Measurements from ENCODE around the gene KRTAP5-2. TPM values are rescaled to one million over a fixed set of nuclear protein-coding genes. Genes with fewer than 3 reads are reported as not detected.
A peak's percentile ranks its signal among the peaks of the same experiment; 100 is the strongest.

Gene KRTAP5-2
- total RNA-seq, 5 donors from 2014 or later (not counting 1 experiment from before 2014, with no cell fraction given), result not detected

- no peak for ATAC-seq (replicated peaks in 1 of 4)
- ChIA-PET POLR2A (interaction anchor here in 1 of 2 donors (1.2 kb wide), 1 partner anchor 10 kb away, joined by 4 read pairs; no protein-coding TSS in a partner anchor), CTCF (interaction anchor here in 1 of 2 donors (1.6 kb wide), 1 partner anchor 9 kb away, joined by 5 read pairs; no protein-coding TSS in a partner anchor)
- H3K27ac ChIP-seq (ENCODE audit: low read length), result no peak overlapping the region
- H3K9me3 ChIP-seq, result no peaks in the 10 kb centered on the region
- Mint-ChIP-seq H3K36me3 (peaks cover 3% of the 10 kb centered on the region), H3K27me3 (peaks cover 0 to 1% of the 10 kb centered on the region in 2 donors), H3K9me3 (no peaks in the 10 kb centered on the region), H3K4me1 (peaks cover 15 to 22% (median 19%) of the 10 kb centered on the region in 3 donors), H3K4me3 (no peak overlapping the region), H3K27ac (no peak overlapping the region)
- no peak for DNase-seq
- H3K4me1 ChIP-seq (ENCODE audit: control insufficient read depth in 1 of 2, extremely low read depth in 1 of 2, insufficient read depth in 2 of 2, low read length in 2 of 2), result peaks cover 6 to 52% of the 10 kb centered on the region in 2 experiments
- peaks cover 0 to 5% of the 10 kb centered on the region in 2 donors for H3K36me3 ChIP-seq (ENCODE audit: control insufficient read depth in 2 of 2, extremely low read depth in 1 of 2, insufficient read depth in 1 of 2, low read length in 1 of 2)
- WGBS (ENCODE audit: insufficient coverage), result 88% methylated on average over 5 of the region's 5 CpGs
- peaks cover 0 to 27% of the 10 kb centered on the region in 2 experiments for H3K27me3 ChIP-seq (replicated peaks in 1 of 2; ENCODE audit: control insufficient read depth in 2 of 2, extremely low read depth in 1 of 2, insufficient read depth in 2 of 2, low read length in 1 of 2)
- no peak overlapping the region for H3K4me3 ChIP-seq (ENCODE audit: control insufficient read depth in 1 of 2, extremely low read depth in 1 of 2, low read length in 1 of 2)
Observed at GRCh38 chr11:1565904-1566247, 32.2 kb downstream of the KRTAP5-2 start.

GRCh38 chr11:1565173-1565903 lies 32.8 kb downstream of the KRTAP5-2 start:
- DNase-seq (peak in 1 of 35 experiments; percentile 43), ATAC-seq (replicated peaks in 1 of 4) (no peak)
- Histone ChIP-seq H3K4me3 (ENCODE audit: control insufficient read depth in 1 of 2, extremely low read depth in 1 of 2, low read length in 1 of 2) (no peak overlapping the region), H3K9me3 (no peaks in the 10 kb centered on the region), H3K36me3 (ENCODE audit: control insufficient read depth in 2 of 2, extremely low read depth in 1 of 2, insufficient read depth in 1 of 2, low read length in 1 of 2) (peaks cover 0 to 5% of the 10 kb centered on the region in 2 donors), H3K27me3 (replicated peaks in 1 of 2; ENCODE audit: control insufficient read depth in 2 of 2, extremely low read depth in 1 of 2, insufficient read depth in 2 of 2, low read length in 1 of 2) (peaks cover 0 to 22% of the 10 kb centered on the region in 2 experiments), H3K27ac (ENCODE audit: low read length) (no peak overlapping the region), H3K4me1 (ENCODE audit: control insufficient read depth in 1 of 2, extremely low read depth in 1 of 2, insufficient read depth in 2 of 2, low read length in 2 of 2) (peaks cover 3 to 47% of the 10 kb centered on the region in 2 experiments)
- ChIA-PET POLR2A (interaction anchor here in 1 of 2 donors (1.2 kb wide), 1 partner anchor 9 kb away, joined by 4 read pairs; no protein-coding TSS in a partner anchor), CTCF (interaction anchor here in 1 of 2 donors (1.6 kb wide), 1 partner anchor 10 kb away, joined by 5 read pairs; no protein-coding TSS in a partner anchor)
- H3K4me1 Mint-ChIP-seq, result peaks cover 11 to 16% (median 14%) of the 10 kb centered on the region in 3 donors
- H3K36me3 Mint-ChIP-seq, result peaks cover 3% of the 10 kb centered on the region
- 76% methylated on average over 16 of the region's 28 CpGs for WGBS (ENCODE audit: insufficient coverage)
- H3K9me3 Mint-ChIP-seq, result no peaks in the 10 kb centered on the region
- H3K4me3 Mint-ChIP-seq, result no peak overlapping the region
- no peak overlapping the region for H3K27ac Mint-ChIP-seq
- peaks cover 0 to 1% of the 10 kb centered on the region in 2 donors for H3K27me3 Mint-ChIP-seq

- Histone ChIP-seq H3K27me3 (replicated peaks in 1 of 2; ENCODE audit: control insufficient read depth in 2 of 2, extremely low read depth in 1 of 2, insufficient read depth in 2 of 2, low read length in 1 of 2) (peaks cover 0 to 18% of the 10 kb centered on the region in 2 experiments), H3K27ac (ENCODE audit: low read length) (no peak overlapping the region), H3K4me3 (ENCODE audit: control insufficient read depth in 1 of 2, extremely low read depth in 1 of 2, low read length in 1 of 2) (no peak overlapping the region), H3K4me1 (ENCODE audit: control insufficient read depth in 1 of 2, extremely low read depth in 1 of 2, insufficient read depth in 2 of 2, low read length in 2 of 2) (peaks cover under 1 to 40% of the 10 kb centered on the region in 2 experiments), H3K9me3 (no peaks in the 10 kb centered on the region), H3K36me3 (ENCODE audit: control insufficient read depth in 2 of 2, extremely low read depth in 1 of 2, insufficient read depth in 1 of 2, low read length in 1 of 2) (peaks cover 0 to 5% of the 10 kb centered on the region in 2 donors)
- DNase-seq (peak in 3 of 35 experiments; percentile 33 to 52 (median 44)), ATAC-seq (replicated peaks in 1 of 4) (no peak)
- H3K4me3 Mint-ChIP-seq, result no peak overlapping the region
- no peak overlapping the region for H3K27ac Mint-ChIP-seq
- no peaks in the 10 kb centered on the region for H3K9me3 Mint-ChIP-seq
- H3K27me3 Mint-ChIP-seq, result peaks cover 0 to 1% of the 10 kb centered on the region in 2 donors
- H3K4me1 Mint-ChIP-seq, result peaks cover 6 to 11% (median 10%) of the 10 kb centered on the region in 3 donors
- peaks cover 3% of the 10 kb centered on the region for H3K36me3 Mint-ChIP-seq
- POLR2A ChIA-PET, result interaction anchor here in 1 of 2 donors (0.6 kb wide), 1 partner anchor 741 kb away, joined by 3 read pairs; no protein-coding TSS in a partner anchor
- 51% methylated on average over 15 of the region's 16 CpGs for WGBS (ENCODE audit: insufficient coverage)
- CTCF ChIA-PET, result interaction anchor here (0.8 to 1.6 kb wide), 2 partner anchors 10 to 20 kb away, joined by 3 to 5 read pairs; no protein-coding TSS in a partner anchor
Observed at GRCh38 chr11:1564535-1565172, 33.4 kb downstream of the KRTAP5-2 start.

- H3K36me3 ChIP-seq (ENCODE audit: control insufficient read depth in 2 of 2, extremely low read depth in 1 of 2, insufficient read depth in 1 of 2, low read length in 1 of 2), result peaks cover 0 to 5% of the 10 kb centered on the region in 2 donors
- H3K4me3 ChIP-seq (ENCODE audit: control insufficient read depth in 1 of 2, extremely low read depth in 1 of 2, low read length in 1 of 2), result no peak overlapping the region
- Mint-ChIP-seq H3K27me3 (no peaks in the 10 kb centered on the region), H3K4me3 (no peak overlapping the region), H3K9me3 (no peaks in the 10 kb centered on the region), H3K36me3 (peaks cover 3% of the 10 kb centered on the region), H3K27ac (no peak overlapping the region), H3K4me1 (peaks cover 1 to 6% (median 4%) of the 10 kb centered on the region in 3 donors)
- DNase-seq (peak in 2 of 35 experiments; percentile 13 to 23), ATAC-seq (replicated peaks in 1 of 4) (no peak)
- H3K4me1 ChIP-seq (ENCODE audit: control insufficient read depth in 1 of 2, extremely low read depth in 1 of 2, insufficient read depth in 2 of 2, low read length in 2 of 2), result peaks cover 0 to 33% of the 10 kb centered on the region in 2 experiments
- ChIA-PET CTCF (interaction anchor here in 1 of 2 donors (0.8 kb wide), 1 partner anchor 19 kb away, joined by 3 read pairs; no protein-coding TSS in a partner anchor), POLR2A (interaction anchor here in 1 of 2 donors (0.6 to 0.7 kb wide), 2 partner anchors 11 to 742 kb away, joined by 3 read pairs; no protein-coding TSS in a partner anchor)
- H3K27ac ChIP-seq (ENCODE audit: low read length), result no peak overlapping the region
- H3K27me3 ChIP-seq (replicated peaks in 1 of 2; ENCODE audit: control insufficient read depth in 2 of 2, extremely low read depth in 1 of 2, insufficient read depth in 2 of 2, low read length in 1 of 2), result peaks cover 0 to 18% of the 10 kb centered on the region in 2 experiments
- H3K9me3 ChIP-seq, result no peaks in the 10 kb centered on the region
- WGBS (ENCODE audit: insufficient coverage), result 85% methylated on average over 22 of the region's 29 CpGs
Observed at GRCh38 chr11:1563697-1564534, 34.2 kb downstream of the KRTAP5-2 start.

GRCh38 chr11:1563149-1563638 lies 34.9 kb downstream of the KRTAP5-2 start:
- Mint-ChIP-seq H3K4me3 (peak overlapping the region in 1 of 3 donors; percentile 16), H3K27ac (no peak overlapping the region), H3K4me1 (peaks cover 0 to 5% (median 2%) of the 10 kb centered on the region in 3 donors), H3K9me3 (no peaks in the 10 kb centered on the region), H3K36me3 (peaks cover 3% of the 10 kb centered on the region), H3K27me3 (no peaks in the 10 kb centered on the region)
- Histone ChIP-seq H3K4me1 (ENCODE audit: control insufficient read depth in 1 of 2, extremely low read depth in 1 of 2, insufficient read depth in 2 of 2, low read length in 2 of 2) (peaks cover 0 to 26% of the 10 kb centered on the region in 2 experiments), H3K36me3 (ENCODE audit: control insufficient read depth in 2 of 2, extremely low read depth in 1 of 2, insufficient read depth in 1 of 2, low read length in 1 of 2) (peaks cover 0 to 5% of the 10 kb centered on the region in 2 donors), H3K9me3 (no peaks in the 10 kb centered on the region), H3K27ac (ENCODE audit: low read length) (no peak overlapping the region), H3K4me3 (ENCODE audit: control insufficient read depth in 1 of 2, extremely low read depth in 1 of 2, low read length in 1 of 2) (no peak overlapping the region), H3K27me3 (replicated peaks in 1 of 2; ENCODE audit: control insufficient read depth in 2 of 2, extremely low read depth in 1 of 2, insufficient read depth in 2 of 2, low read length in 1 of 2) (peaks cover 0 to 18% of the 10 kb centered on the region in 2 experiments)
- DNase-seq, result no peak
- ATAC-seq (replicated peaks in 1 of 4), result no peak
- CTCF ChIA-PET, result no interaction called here
- WGBS (ENCODE audit: insufficient coverage), result 77% methylated on average over 10 of the region's 12 CpGs
- POLR2A ChIA-PET, result interaction anchor here in 1 of 2 donors (0.7 kb wide), 1 partner anchor 11 kb away, joined by 3 read pairs; no protein-coding TSS in a partner anchor
